GM19035 (cell line): Measurements from ENCODE around the gene SNRNP25.
"Not testable (repeated sequence)": the region's sequence is repeated elsewhere in the genome, so short reads cannot be mapped to it uniquely, and the experiment has no call there.

Experiments
- ATAC-seq: cut with Tn5 transposase; IDR thresholded peaks from one replicate; pipeline ENCODE4 v1.9.1; 2021; ENCODE audit not compliant: unreplicated experiment

SNRNP25 gene

GRCh38 chr16:41439-42068 is 12.1 kb upstream of the SNRNP25 start:
- no peak for ATAC-seq

DNA sequence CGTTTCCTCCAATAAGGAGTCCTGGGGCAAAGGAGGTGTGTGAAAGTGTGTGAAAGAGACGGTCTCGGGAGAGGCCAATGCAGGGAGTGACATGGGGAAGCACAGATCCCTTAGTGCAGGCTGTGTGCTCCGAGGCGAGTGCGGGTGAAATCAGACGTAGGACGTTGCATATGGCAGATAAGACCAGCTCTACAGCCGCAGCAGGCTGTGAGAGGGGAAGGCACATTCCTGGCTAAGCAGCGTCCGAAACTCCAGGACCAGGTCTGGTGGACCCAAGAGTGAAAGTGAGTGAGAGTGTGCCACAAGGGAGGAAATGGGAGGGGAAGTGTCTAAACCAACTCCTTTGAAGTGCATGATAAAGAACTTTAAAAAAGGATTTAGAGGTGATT is 11.6 kb upstream of the SNRNP25 start:
- no peak for ATAC-seq

- no peak for ATAC-seq
These were observed 10.9 kb upstream of the SNRNP25 start for GRCh38 chr16:42691-43090.

- no peak for ATAC-seq
These were observed 10.3 kb upstream of the SNRNP25 start for GRCh38 chr16:43294-43693.

- ATAC-seq: no peak
These were observed 9.0 kb upstream of the SNRNP25 start for GRCh38 chr16:44655-45054.

DNA sequence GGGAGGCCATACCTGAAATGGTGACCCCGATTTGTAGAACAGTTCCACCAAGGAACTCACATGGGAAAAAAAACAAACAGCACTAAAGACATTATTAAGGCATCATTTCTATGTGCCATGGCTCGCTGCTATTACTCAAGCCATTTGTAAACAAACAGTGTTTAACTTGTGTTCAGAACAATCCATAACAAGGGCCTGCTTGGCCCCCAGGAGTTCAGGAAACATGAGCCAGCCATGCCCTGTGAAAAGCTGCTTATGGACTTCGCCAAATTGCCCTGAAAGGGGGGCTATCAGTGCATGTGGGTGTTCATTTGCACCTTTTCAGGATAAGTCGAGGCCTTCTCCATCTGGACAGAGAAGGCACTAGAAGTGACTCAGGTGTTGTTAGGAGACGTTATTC is 8.2 kb upstream of the SNRNP25 start:
- no peak for ATAC-seq

- not testable (repeated sequence) for ATAC-seq
These were observed 7.1 kb upstream of the SNRNP25 start for GRCh38 chr16:46510-46909.

- no peak for ATAC-seq
These were observed 6.4 kb upstream of the SNRNP25 start for GRCh38 chr16:47234-47633.

DNA sequence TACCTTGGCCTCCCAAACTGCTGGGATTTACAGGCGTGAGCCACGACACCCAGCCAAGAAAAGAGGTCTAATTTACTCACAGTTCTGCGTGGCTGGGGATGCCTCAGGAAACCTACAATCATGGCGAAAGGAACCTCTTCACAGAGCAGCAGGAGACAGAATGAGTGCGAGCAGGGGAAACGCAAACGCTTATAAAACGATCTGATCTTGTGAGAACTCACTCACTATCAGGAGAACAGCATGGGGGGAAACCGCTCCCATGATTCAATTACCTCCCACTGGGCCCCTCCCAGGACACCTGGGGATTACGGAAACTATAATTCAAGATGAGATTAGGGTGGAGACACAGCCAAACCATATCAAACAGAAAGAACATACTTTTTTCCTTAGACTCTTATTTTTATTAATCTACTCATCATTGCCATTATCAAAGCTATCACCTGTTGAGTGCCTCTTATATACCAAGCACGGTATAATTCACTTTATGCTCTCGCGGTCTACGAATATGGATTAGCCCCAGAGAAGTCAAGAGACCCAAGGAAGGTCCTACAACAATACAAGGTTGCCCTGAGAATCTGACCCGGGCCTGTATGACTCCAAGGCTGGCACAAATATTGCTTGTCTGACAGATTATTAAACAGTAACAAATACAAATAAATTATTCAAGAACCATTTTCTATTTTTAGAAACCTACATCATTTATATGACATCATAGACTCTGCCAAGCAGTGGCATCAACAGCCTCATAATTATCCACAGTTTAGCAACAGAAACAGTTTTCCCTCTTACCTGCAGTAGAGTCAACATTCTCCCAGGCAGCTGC is 2.6 kb upstream of the SNRNP25 start:
- no peak for ATAC-seq

DNA sequence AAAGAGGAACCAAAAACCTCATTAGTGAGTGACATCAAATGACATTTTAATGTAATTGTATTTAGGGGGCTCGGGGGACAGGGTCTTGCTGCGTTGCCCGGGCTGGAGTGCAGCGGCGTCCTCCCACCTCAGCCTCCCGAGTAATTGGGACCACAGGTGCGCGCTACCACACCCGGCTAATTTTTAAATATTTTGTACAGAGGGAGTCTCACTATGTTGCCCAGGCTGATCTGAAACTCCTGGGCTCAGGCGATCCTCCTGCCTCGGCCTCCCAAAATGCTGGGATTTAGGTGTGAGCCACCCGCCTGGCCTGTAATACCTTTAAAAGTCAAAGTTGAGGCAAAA is 581 bp downstream of the SNRNP25 start:
- no peak for ATAC-seq

DNA sequence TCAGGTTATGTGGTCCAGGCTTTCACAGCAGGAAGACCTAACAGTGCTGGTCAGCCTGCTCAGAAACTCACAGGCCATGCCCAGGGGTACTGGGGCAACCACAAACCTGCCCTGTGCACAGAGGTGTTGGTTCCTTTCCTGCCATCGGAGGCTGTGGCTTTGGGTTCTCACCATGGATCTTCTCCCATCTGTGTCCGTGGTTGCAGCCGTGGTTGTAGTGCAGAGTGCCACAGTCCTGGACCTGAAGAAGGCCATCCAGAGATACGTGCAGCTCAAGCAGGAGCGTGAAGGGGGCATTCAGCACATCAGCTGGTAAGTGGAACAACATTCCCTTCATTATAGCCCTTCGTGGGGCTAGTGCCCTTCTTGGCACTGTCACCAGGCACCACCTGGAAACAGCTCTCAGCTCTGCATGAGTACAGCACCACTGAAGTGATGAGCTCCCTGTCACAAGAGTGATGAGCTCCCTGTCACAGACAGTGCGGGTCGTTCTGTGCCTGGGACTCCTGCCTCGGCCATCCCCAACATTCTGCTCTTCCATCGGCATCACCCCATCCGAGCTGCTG is 2.0 kb downstream of the SNRNP25 start:
- ATAC-seq: no peak

DNA sequence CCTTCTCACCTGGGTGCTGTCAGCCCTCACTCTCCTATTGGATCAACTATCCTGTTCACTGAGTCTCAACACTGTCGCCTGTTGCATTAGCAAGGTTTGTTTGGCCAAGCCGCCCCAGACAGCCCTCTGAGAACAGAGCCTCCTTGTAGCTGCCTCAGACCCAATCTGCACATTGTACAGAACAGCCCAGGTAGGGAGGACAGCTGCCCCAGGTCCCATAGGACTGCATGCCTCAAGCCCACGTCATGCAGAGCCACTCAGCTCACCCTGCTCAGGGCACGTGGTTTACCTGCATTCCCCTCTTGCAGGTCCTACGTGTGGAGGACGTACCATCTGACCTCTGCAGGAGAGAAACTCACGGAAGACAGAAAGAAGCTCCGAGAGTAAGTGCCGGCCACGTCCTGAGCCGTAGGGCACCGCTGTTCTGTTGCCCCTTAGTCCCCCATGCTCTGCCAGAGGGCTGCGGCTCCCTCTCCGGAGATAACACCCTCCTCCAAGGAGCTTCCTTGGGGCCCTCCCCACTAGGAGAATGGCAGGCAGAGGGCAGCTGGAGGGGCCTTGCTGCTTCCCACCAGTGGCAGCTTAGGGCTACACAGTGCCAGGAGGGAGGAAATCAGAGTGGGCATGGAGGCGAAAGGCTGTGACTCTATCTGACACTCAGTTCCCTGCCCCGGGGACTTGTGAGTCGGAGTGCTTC is 2.8 kb downstream of the SNRNP25 start:
- no peak for ATAC-seq

GRCh38 chr16:57711-58110 is 4.1 kb downstream of the SNRNP25 start:
- no peak for ATAC-seq

GRCh38 chr16:58491-59439 is 5.1 kb downstream of the SNRNP25 start:
- ATAC-seq: no peak

DNA sequence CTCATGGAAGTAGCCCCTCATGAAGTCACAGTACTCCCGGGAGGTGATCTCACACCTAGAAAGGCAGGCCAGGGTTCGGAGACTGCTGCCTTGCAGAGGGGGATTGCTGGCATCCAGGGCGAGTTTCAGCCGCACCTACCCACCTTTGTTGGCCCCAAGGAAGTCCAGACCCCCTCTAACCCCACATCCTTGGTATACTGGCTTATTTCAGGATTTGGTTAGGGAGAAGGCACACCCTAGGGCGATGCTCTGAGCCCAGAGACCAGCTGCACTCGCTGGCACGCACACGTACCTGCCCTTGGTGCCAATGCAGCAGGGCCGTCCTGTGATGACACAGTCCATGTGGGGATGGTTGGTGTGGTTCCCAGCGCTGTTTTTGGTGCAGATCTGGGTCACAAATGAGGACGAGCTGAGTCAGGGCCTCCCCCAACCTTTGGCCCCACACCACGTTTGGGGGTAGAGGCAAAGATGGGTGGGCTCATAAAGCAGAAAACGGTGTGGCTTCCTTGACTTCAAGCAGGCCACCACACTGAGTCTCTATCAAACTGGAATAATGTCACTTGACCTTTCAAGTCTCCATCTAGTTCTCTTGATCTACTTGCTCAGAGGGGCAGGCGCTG is 5.9 kb downstream of the SNRNP25 start:
- no peak for ATAC-seq

- no peak for ATAC-seq
These were observed 6.5 kb downstream of the SNRNP25 start for GRCh38 chr16:60166-60565.

DNA sequence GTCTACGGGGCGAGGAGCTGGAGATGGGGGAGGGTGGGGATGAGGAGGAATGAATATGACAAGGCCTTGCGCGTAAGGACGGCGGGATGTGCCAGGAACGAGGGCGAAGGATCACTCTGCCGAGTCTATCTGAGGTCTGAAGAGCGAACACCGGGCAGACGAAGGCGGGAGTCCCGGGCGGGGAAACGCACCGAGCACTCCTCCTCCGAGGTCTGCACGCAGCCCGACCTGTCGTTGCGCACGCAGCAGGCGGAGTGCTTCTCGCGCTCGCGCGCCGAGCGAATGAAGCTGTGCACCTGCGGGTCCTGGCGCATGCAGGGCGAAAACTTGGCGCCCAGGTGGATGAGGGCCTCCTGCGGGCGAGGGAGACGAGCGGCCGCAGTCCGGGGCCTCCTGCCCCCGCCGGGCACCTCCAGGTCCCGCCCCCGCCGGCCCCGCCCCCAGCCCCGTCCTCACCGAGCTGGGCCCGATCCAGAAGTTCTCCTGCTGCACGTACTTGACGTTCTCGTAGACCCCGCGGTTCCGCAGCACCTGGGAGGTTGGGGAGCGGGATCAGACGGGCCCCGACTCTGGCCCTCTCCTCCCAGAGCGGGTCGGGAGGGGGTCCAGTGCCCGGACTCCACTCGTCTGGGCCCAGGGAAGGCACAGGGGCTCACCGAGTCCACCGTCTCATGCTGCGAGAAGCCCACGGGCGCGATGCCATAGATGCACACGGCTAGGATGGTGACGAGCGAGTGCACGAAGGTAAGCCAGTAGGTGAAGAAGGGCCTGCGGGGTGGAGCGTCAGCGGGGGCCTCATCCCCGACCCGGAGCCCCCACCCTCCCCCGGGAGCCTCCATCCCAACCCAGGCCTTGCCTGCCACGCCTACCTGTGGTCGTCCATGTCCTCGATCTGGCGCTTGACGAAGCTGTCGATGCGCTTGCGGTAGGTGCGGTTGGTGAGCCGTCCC is 7.6 kb downstream of the SNRNP25 start:
- ATAC-seq: no peak

DNA sequence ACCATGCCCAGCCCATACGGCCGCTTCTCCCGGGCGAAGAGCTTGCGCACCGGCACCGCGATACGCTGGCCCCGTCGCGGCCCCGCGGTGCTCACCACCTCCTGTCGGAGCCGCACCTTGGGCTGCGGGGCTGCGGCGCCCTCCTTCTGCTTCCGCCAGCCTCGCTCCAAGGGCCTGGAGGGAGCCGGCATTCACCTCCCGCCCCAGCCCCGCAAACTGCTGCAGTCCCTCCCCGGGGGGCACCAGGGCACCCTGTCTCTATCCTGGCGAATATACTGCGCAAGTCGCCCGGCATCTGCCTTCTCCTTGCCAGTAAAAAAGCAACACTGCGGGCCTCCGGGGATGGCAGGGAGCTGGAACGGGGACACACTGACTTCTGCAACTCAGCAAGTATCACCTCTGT is 8.3 kb downstream of the SNRNP25 start:
- ATAC-seq: no peak

DNA sequence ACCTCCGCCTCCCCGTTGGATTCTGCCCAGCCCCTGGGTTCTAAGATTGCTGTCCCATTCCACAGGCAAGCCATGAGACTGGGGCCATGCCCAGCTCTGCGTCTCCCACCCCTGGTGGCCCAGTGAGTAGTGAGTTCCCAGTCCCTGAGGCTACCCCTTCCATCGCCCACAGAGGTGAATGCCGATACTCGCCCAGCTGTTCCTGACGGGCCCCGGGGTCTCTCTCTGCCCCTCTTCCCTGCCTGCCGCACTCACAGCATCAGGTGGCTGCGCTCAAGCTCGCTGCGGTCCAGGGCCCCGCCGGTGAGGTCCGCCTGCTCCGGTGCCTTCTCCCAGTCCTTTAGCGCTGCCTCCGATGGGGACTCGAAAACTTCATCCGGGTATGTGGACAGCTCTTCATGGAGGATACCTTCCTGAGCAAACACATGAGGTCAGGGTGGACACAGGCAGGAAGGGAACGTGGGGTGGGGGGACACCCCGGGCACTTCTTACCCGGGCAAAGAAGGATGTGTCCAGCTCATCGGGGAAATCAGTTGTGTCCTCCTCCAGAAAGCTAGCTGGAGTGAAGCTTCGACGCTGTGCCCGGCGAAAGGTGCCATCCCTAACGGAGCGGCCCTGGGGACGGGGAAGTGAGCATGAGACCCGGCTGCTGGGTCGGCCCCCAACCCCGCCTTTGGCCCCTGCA is 8.8 kb downstream of the SNRNP25 start:
- no peak for ATAC-seq
